GM19239 (cell line): ENCODE data around the gene PEPD.

Experiments used
- DNase-seq: peaks from one replicate; pipeline ENCODE4 v3.0.0; 2011; ENCODE audit warnings: low spot score; ENCODE audit not compliant: insufficient read length
- FAIRE-seq: peaks from 2 replicates; lab custom pipeline; 2011; peaks lifted over from hg19 to GRCh38; lab: Jason Lieb, UNC

PEPD gene

GRCh38 chr19:33414667-33415605, 106.7 kb downstream of the PEPD start:
- no peak for DNase-seq
- no peak for FAIRE-seq

- FAIRE-seq: no peak
Measured at GRCh38 chr19:33413868-33414666, 107.5 kb downstream of the PEPD start.

GRCh38 chr19:33413426-33413725, 108.2 kb downstream of the PEPD start:
- DNase-seq (no peak), FAIRE-seq (no peak)

More at GRCh38 chr19:33413868-33414666, 107.5 kb downstream of the PEPD start:
- DNase-seq: no peak

- no peak for FAIRE-seq
- DNase-seq: no peak
Measured at GRCh38 chr19:33412601-33413425, 108.8 kb downstream of the PEPD start.

- no peak for DNase-seq
- no peak for FAIRE-seq
Measured at GRCh38 chr19:33411621-33412180, 109.9 kb downstream of the PEPD start.

GRCh38 chr19:33410915-33411401, 110.6 kb downstream of the PEPD start:
- FAIRE-seq: no peak

GRCh38 chr19:33409906-33410685, 111.5 kb downstream of the PEPD start:
- DNase-seq: no peak
- no peak for FAIRE-seq

More at GRCh38 chr19:33410915-33411401, 110.6 kb downstream of the PEPD start:
- DNase-seq: no peak

GRCh38 chr19:33408538-33409434, 112.8 kb downstream of the PEPD start:
- no peak for FAIRE-seq

GRCh38 chr19:33408116-33408515, 113.5 kb downstream of the PEPD start:
- FAIRE-seq: no peak
- no peak for DNase-seq

More at GRCh38 chr19:33408538-33409434, 112.8 kb downstream of the PEPD start:
- no peak for DNase-seq

- no peak for FAIRE-seq
Measured at GRCh38 chr19:33407716-33408115, 113.9 kb downstream of the PEPD start.

GRCh38 chr19:33407140-33407551, 114.4 kb downstream of the PEPD start:
- DNase-seq: no peak
- FAIRE-seq: no peak

More at GRCh38 chr19:33407716-33408115, 113.9 kb downstream of the PEPD start:
- DNase-seq: no peak

GRCh38 chr19:33406521-33407139, 115.0 kb downstream of the PEPD start:
- FAIRE-seq: peak; percentile 62
- DNase-seq: peak; percentile 96

- FAIRE-seq (no peak), DNase-seq (no peak)
Measured at GRCh38 chr19:33405553-33406461, 115.8 kb downstream of the PEPD start.

- DNase-seq (no peak), FAIRE-seq (no peak)
Measured at GRCh38 chr19:33405254-33405552, 116.4 kb downstream of the PEPD start.

GRCh38 chr19:33404506-33405253, 116.9 kb downstream of the PEPD start:
- FAIRE-seq (no peak), DNase-seq (no peak)

GRCh38 chr19:33403973-33404304, 117.7 kb downstream of the PEPD start:
- DNase-seq: no peak
- FAIRE-seq: no peak
